ENCODE measurements around the gene FLT1.

The FLT1 gene, protein sequence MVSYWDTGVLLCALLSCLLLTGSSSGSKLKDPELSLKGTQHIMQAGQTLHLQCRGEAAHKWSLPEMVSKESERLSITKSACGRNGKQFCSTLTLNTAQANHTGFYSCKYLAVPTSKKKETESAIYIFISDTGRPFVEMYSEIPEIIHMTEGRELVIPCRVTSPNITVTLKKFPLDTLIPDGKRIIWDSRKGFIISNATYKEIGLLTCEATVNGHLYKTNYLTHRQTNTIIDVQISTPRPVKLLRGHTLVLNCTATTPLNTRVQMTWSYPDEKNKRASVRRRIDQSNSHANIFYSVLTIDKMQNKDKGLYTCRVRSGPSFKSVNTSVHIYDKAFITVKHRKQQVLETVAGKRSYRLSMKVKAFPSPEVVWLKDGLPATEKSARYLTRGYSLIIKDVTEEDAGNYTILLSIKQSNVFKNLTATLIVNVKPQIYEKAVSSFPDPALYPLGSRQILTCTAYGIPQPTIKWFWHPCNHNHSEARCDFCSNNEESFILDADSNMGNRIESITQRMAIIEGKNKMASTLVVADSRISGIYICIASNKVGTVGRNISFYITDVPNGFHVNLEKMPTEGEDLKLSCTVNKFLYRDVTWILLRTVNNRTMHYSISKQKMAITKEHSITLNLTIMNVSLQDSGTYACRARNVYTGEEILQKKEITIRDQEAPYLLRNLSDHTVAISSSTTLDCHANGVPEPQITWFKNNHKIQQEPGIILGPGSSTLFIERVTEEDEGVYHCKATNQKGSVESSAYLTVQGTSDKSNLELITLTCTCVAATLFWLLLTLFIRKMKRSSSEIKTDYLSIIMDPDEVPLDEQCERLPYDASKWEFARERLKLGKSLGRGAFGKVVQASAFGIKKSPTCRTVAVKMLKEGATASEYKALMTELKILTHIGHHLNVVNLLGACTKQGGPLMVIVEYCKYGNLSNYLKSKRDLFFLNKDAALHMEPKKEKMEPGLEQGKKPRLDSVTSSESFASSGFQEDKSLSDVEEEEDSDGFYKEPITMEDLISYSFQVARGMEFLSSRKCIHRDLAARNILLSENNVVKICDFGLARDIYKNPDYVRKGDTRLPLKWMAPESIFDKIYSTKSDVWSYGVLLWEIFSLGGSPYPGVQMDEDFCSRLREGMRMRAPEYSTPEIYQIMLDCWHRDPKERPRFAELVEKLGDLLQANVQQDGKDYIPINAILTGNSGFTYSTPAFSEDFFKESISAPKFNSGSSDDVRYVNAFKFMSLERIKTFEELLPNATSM (N-terminal part only)

DNA sequence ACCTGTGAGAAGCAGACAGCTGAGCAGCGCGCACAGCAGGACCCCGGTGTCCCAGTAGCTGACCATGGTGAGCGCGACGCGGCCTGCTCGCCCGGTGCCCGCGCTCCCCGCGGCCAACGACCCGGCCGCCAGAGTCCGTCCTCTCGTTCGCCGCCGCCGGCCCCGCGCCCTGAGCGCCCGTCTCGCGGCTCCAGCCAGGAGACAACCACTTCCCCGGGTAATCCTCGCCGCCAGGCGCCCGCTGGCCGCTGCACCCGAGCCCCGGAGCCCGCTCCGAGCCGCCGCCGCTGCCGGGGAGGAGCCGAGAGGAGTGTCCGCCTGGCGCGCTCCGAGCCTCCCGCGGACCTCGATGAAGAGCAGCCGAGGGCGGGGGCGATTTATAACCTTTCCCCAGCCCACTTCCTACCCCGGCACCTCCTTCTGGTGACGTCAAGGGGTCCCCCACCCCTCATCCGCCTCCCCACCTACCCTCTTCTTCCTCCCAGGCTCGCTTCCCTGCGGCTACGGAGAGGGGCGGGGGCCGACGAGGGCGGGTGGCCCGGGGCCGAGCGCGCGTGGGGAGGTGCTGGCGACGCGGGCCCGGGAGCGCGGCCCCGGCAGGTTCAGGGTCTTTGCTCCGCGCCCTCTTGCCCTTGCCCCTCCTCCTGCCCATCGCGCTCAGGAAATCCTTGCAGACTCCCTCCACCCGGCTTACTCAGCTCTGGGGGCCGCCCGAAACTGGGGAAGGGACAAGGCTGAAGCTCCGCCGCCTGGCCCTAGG lies at the start of gene FLT1:
Gene FLT1 (minus strand): TSS at position 351 of the 760 bp plus-strand sequence. CDS start 285 bp downstream, at position 66.
- Histone ChIP-seq H3K79me2 (ENCODE audit: insufficient read depth, low read length) (no peaks in the 10 kb centered on the region), H3K36me3 (ENCODE audit: insufficient read depth, low read length) (no peaks in the 10 kb centered on the region), H3K4me1 (ENCODE audit: insufficient read depth, low read length) (peaks cover 34% of the 10 kb centered on the region), H2AFZ (ENCODE audit: low read depth, low read length) (peak within 1 kb of the TSS; percentile 41; the same call in 1 of the 2 replicates), H3K9ac (ENCODE audit: low read depth, low read length) (peak within 1 kb of the TSS; percentile 47; the same call in 1 of the 2 replicates), H3K4me3 (ENCODE audit: low read depth in 1 of 2, low read length in 2 of 2) (peak within 1 kb of the TSS in 1 of 2 experiments; percentile 52; a peak in 2 of 4 replicates), H3K27me3 (ENCODE audit: insufficient read depth, low read length, poor library complexity) (peaks cover 5% of the 10 kb centered on the region), H4K20me1 (ENCODE audit: insufficient read depth, low read length) (no peaks in the 10 kb centered on the region), H3K27ac (ENCODE audit: low read length) (no peak within 1 kb of the TSS), H3K4me2 (ENCODE audit: insufficient read depth, low read length) (peak within 1 kb of the TSS; percentile 62), H3K9me3 (ENCODE audit: insufficient read depth, low read length, severe bottlenecking) (no peaks in the 10 kb centered on the region)
- ATAC-seq (ENCODE audit: insufficient read depth, low read depth) (peak; percentile 72), DNase-seq (peak; percentile 61)
- TF ChIP-seq, protein P1, sequence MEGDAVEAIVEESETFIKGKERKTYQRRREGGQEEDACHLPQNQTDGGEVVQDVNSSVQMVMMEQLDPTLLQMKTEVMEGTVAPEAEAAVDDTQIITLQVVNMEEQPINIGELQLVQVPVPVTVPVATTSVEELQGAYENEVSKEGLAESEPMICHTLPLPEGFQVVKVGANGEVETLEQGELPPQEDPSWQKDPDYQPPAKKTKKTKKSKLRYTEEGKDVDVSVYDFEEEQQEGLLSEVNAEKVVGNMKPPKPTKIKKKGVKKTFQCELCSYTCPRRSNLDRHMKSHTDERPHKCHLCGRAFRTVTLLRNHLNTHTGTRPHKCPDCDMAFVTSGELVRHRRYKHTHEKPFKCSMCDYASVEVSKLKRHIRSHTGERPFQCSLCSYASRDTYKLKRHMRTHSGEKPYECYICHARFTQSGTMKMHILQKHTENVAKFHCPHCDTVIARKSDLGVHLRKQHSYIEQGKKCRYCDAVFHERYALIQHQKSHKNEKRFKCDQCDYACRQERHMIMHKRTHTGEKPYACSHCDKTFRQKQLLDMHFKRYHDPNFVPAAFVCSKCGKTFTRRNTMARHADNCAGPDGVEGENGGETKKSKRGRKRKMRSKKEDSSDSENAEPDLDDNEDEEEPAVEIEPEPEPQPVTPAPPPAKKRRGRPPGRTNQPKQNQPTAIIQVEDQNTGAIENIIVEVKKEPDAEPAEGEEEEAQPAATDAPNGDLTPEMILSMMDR (IDR thresholded peaks at IDR 0.05; ENCODE audit: borderline replicate concordance, extremely low read depth, low read length, poor library complexity, severe bottlenecking) = no peak
- TF ChIP-seq EZH2 (IDR thresholded peaks at IDR 0.05; ENCODE audit: borderline replicate concordance, low read depth, low read length, severe bottlenecking) = no peak

DNA sequence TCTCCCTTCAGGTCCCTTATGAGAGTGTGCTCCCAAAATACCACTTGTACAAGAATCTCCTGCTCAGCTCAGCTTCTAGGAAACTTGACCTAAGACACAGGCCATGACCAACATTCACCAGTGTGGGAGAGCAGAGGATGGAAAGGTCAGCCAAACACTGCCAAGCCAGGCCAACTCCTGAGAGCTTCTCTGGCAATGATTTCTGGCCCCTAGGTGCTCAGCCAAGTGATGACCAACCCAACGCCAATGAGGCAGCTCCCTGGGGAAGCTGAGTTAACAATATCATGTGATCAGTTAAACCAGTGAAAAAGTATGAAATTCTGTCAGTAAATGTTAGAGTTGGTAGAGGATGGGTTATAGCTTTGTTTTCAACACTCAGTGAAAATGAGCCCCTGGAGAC lies 49.1 kb upstream of the FLT1 start:
- no peak for TF ChIP-seq EZH2 (IDR thresholded peaks at IDR 0.05; ENCODE audit: borderline replicate concordance, low read depth, low read length, severe bottlenecking)
- TF ChIP-seq, protein P1 (IDR thresholded peaks at IDR 0.05; ENCODE audit: borderline replicate concordance, extremely low read depth, low read length, poor library complexity, severe bottlenecking) = no peak
- Histone ChIP-seq H2AFZ (ENCODE audit: low read depth, low read length) (no peak overlapping the region), H3K4me1 (ENCODE audit: insufficient read depth, low read length) (no peaks in the 10 kb centered on the region), H3K4me2 (ENCODE audit: insufficient read depth, low read length) (no peak overlapping the region), H3K9ac (ENCODE audit: low read depth, low read length) (no peak overlapping the region), H3K79me2 (ENCODE audit: insufficient read depth, low read length) (no peaks in the 10 kb centered on the region), H4K20me1 (ENCODE audit: insufficient read depth, low read length) (no peaks in the 10 kb centered on the region), H3K36me3 (ENCODE audit: insufficient read depth, low read length) (no peaks in the 10 kb centered on the region), H3K27ac (ENCODE audit: low read length) (no peak overlapping the region), H3K9me3 (ENCODE audit: insufficient read depth, low read length, severe bottlenecking) (peaks cover 11% of the 10 kb centered on the region), H3K4me3 (ENCODE audit: low read depth in 1 of 2, low read length in 2 of 2) (no peak overlapping the region), H3K27me3 (ENCODE audit: insufficient read depth, low read length, poor library complexity) (no peaks in the 10 kb centered on the region)
- ATAC-seq (ENCODE audit: insufficient read depth, low read depth) (no peak), DNase-seq (no peak)

GRCh38 chr13:28542804-28543203 lies 47.9 kb upstream of the FLT1 start:
- no peak overlapping the region for H3K9ac ChIP-seq (ENCODE audit: low read depth, low read length)
- H3K79me2 ChIP-seq (ENCODE audit: insufficient read depth, low read length) = no peaks in the 10 kb centered on the region
- ATAC-seq (ENCODE audit: insufficient read depth, low read depth) (no peak), DNase-seq (no peak)
- no peaks in the 10 kb centered on the region for H3K4me1 ChIP-seq (ENCODE audit: insufficient read depth, low read length)
- no peaks in the 10 kb centered on the region for H3K27me3 ChIP-seq (ENCODE audit: insufficient read depth, low read length, poor library complexity)
- peaks cover 11% of the 10 kb centered on the region for H3K9me3 ChIP-seq (ENCODE audit: insufficient read depth, low read length, severe bottlenecking)
- H3K36me3 ChIP-seq (ENCODE audit: insufficient read depth, low read length) = no peaks in the 10 kb centered on the region
- no peak overlapping the region for H3K4me2 ChIP-seq (ENCODE audit: insufficient read depth, low read length)
- no peak overlapping the region for H3K27ac ChIP-seq (ENCODE audit: low read length)
- no peaks in the 10 kb centered on the region for H4K20me1 ChIP-seq (ENCODE audit: insufficient read depth, low read length)
- no peak overlapping the region for H2AFZ ChIP-seq (ENCODE audit: low read depth, low read length)
- no peak overlapping the region for H3K4me3 ChIP-seq (ENCODE audit: low read depth in 1 of 2, low read length in 2 of 2)
- TF ChIP-seq, protein P1 (IDR thresholded peaks at IDR 0.05; ENCODE audit: borderline replicate concordance, extremely low read depth, low read length, poor library complexity, severe bottlenecking) = no peak
- no peak for TF ChIP-seq EZH2 (IDR thresholded peaks at IDR 0.05; ENCODE audit: borderline replicate concordance, low read depth, low read length, severe bottlenecking)

All from DND-41 (cell line).